H9 (cell line): ENCODE measurements around the gene LMOD3. TPM values are rescaled to one million over a fixed set of nuclear protein-coding genes. Genes with fewer than 3 reads are reported as not detected.

Source experiments
- DNase-seq: peaks from one replicate; pipeline ENCODE4 v3.0.0-alpha.2; 2017
- H2AFZ ChIP-seq: one replicate; pipeline ENCODE4 v1.6.1; 2013; ENCODE audit warnings: mild to moderate bottlenecking, low read length, control low read depth, moderate library complexity
- H2AK5ac ChIP-seq: 2 replicates; pipeline ENCODE4 v1.6.1; 2013; ENCODE audit warnings: low read length, control low read depth, mixed read lengths; ENCODE audit not compliant: insufficient read length
- H2BK120ac ChIP-seq: one replicate; pipeline ENCODE4 v1.6.1; 2013; ENCODE audit warnings: low read depth, mild to moderate bottlenecking, low read length, control low read depth, inconsistent platforms; ENCODE audit not compliant: poor library complexity, severe bottlenecking
- H2BK12ac ChIP-seq: 2 replicates; pipeline ENCODE4 v1.6.1; 2013; ENCODE audit warnings: low read length, control low read depth, mixed read lengths, low read depth; ENCODE audit not compliant: insufficient read length
- H2BK15ac ChIP-seq: 2 replicates; pipeline ENCODE4 v1.6.1; 2013; ENCODE audit warnings: low read depth, low read length, control low read depth
- H2BK20ac ChIP-seq: one replicate; pipeline ENCODE4 v1.6.1; 2013; ENCODE audit warnings: low read depth, mild to moderate bottlenecking, low read length, control low read depth, inconsistent platforms; ENCODE audit not compliant: poor library complexity, severe bottlenecking
- H2BK5ac ChIP-seq: 2 replicates; pipeline ENCODE4 v1.6.1; 2013; ENCODE audit warnings: low read length, control low read depth, mixed read lengths; ENCODE audit not compliant: insufficient read length
- H3K14ac ChIP-seq: 2 replicates; pipeline ENCODE4 v1.6.1; 2013; ENCODE audit warnings: low read length, control low read depth; ENCODE audit not compliant: insufficient read depth
- H3K18ac ChIP-seq: 2 replicates; pipeline ENCODE4 v1.6.1; 2013; ENCODE audit warnings: low read depth, mild to moderate bottlenecking, mixed read lengths, low read length, control low read depth; ENCODE audit not compliant: insufficient read length
- H3K23ac ChIP-seq: 2 replicates; pipeline ENCODE4 v1.6.1; 2013; ENCODE audit warnings: low read length, control low read depth, mixed read lengths, low read depth; ENCODE audit not compliant: insufficient read length
- H3K23me2 ChIP-seq: 2 replicates; pipeline ENCODE4 v1.6.1; 2013; ENCODE audit warnings: low read depth, mild to moderate bottlenecking, mixed read lengths, low read length, control low read depth; ENCODE audit not compliant: insufficient read length, poor library complexity, severe bottlenecking
- H3K27ac ChIP-seq: 2 replicates; pipeline ENCODE4 v1.5.1; 2013; ENCODE audit warnings: low read length, control low read depth, mixed read lengths, low read depth; ENCODE audit not compliant: insufficient read length
- H3K27me3 ChIP-seq: 2 replicates; pipeline ENCODE4 v1.6.1; 2013; ENCODE audit warnings: low read length, control low read depth, inconsistent platforms; ENCODE audit not compliant: insufficient read depth
- H3K4ac ChIP-seq: 2 replicates; pipeline ENCODE4 v1.6.1; 2013; ENCODE audit warnings: low read depth, mild to moderate bottlenecking, control low read depth, inconsistent platforms, low read length, moderate library complexity
- H3K4me1 ChIP-seq: 2 replicates; pipeline ENCODE4 v1.6.1; 2013; ENCODE audit warnings: low read length, control low read depth, inconsistent platforms; ENCODE audit not compliant: insufficient read depth
- H3K4me2 ChIP-seq: 2 replicates; pipeline ENCODE4 v1.6.1; 2013; ENCODE audit warnings: low read length, control low read depth, mixed read lengths; ENCODE audit not compliant: insufficient read length, insufficient read depth
- H3K56ac ChIP-seq: 2 replicates; pipeline ENCODE4 v1.6.1; 2013; ENCODE audit warnings: low read depth, mild to moderate bottlenecking, mixed read lengths, low read length, control low read depth; ENCODE audit not compliant: insufficient read length
- H3K79me1 ChIP-seq: 2 replicates; pipeline ENCODE4 v1.6.1; 2013; ENCODE audit warnings: low read depth, mild to moderate bottlenecking, moderate library complexity, low read length, control low read depth, inconsistent platforms; ENCODE audit not compliant: insufficient read depth, poor library complexity, severe bottlenecking
- H3K79me2 ChIP-seq: 2 replicates; pipeline ENCODE4 v1.6.1; 2013; ENCODE audit warnings: low read length, control low read depth, inconsistent platforms; ENCODE audit not compliant: insufficient read depth
- H3K9ac ChIP-seq: 2 replicates; pipeline ENCODE4 v1.6.1; 2013; ENCODE audit warnings: low read length, control low read depth, mixed read lengths; ENCODE audit not compliant: insufficient read length; ENCODE audit errors: extremely low read depth
- H3K9me3 ChIP-seq: one replicate; pipeline ENCODE4 v1.6.1; 2013; ENCODE audit warnings: low read depth, low read length, inconsistent platforms; ENCODE audit not compliant: control insufficient read depth
- H3T11ph ChIP-seq: one replicate; pipeline ENCODE4 v1.6.1; 2013; ENCODE audit warnings: mild to moderate bottlenecking, low read length, control low read depth, inconsistent platforms
- H4K20me1 ChIP-seq: one replicate; pipeline ENCODE4 v1.6.1; 2013; ENCODE audit not compliant: control insufficient read depth, insufficient read length, insufficient read depth
- H4K5ac ChIP-seq: 2 replicates; pipeline ENCODE4 v1.6.1; 2013; ENCODE audit warnings: low read depth, mild to moderate bottlenecking, mixed read lengths, low read length, control low read depth; ENCODE audit not compliant: insufficient read length
- H4K8ac ChIP-seq: replicated peaks from 2 replicates; pipeline ENCODE4 v1.6.1; 2013; ENCODE audit warnings: low read length, control low read depth, mixed read lengths, low read depth; ENCODE audit not compliant: insufficient read length
- H4K91ac ChIP-seq: 2 replicates; pipeline ENCODE4 v1.6.1; 2013; ENCODE audit warnings: low read depth, mild to moderate bottlenecking, moderate library complexity, mixed read lengths, low read length, control low read depth; ENCODE audit not compliant: insufficient read length
- H3K27ac Mint-ChIP-seq, 3 experiments: 2 replicates in 2 of 3; 3 replicates in 1 of 3; pipeline ENCODE4 v1.8.0; 2020 to 2021; ENCODE audit warnings: mixed read lengths in 3 of 3, mild to moderate bottlenecking in 1 of 3, moderate library complexity in 1 of 3
- H3K27me3 Mint-ChIP-seq: 2 replicates; pipeline ENCODE4 v1.8.0; 2021; ENCODE audit warnings: low read depth, mild to moderate bottlenecking, moderate library complexity, mixed read lengths
- H3K36me3 Mint-ChIP-seq, 3 experiments: 2 replicates in 2 of 3; 3 replicates in 1 of 3; pipeline ENCODE4 v1.8.0; 2020 to 2021; ENCODE audit warnings: low read depth in 3 of 3, mixed read lengths in 3 of 3; ENCODE audit not compliant: insufficient read depth in 1 of 3
- H3K4me1 Mint-ChIP-seq, 2 experiments: 2 replicates each; pipeline ENCODE4 v1.8.0; 2020; ENCODE audit warnings: mixed read lengths in 2 of 2
- H3K4me3 Mint-ChIP-seq, 2 experiments: 2 replicates in 1 of 2; 3 replicates in 1 of 2; pipeline ENCODE4 v1.8.0; 2020 to 2021; ENCODE audit warnings: mild to moderate bottlenecking in 2 of 2, mixed read lengths in 2 of 2, moderate library complexity in 1 of 2
- H3K9me3 Mint-ChIP-seq, 2 experiments: 2 replicates in 1 of 2; 3 replicates in 1 of 2; pipeline ENCODE4 v1.8.0; 2020; ENCODE audit warnings: mild to moderate bottlenecking in 2 of 2, mixed read lengths in 2 of 2, moderate library complexity in 1 of 2
- WGBS: extraction: QIAGEN DNeasy Blood & Tissue Kit; methylation state at CpG from one replicate; pipeline ENCODE4 v1.1.7; 2013; ENCODE audit warnings: missing lambda C conversion rate, low lambda C conversion rate, mixed read lengths; ENCODE audit not compliant: insufficient read length; ENCODE audit errors: extremely low coverage; 5-methylcytosine and 5-hydroxymethylcytosine counted together
- total RNA-seq: library from RNA; stranded (reverse); gene quantifications from 2 replicates; pipeline ENCODE4 v1.2.1, GENCODE V29; 2021
- TF ChIP-seq, protein P1 (sequence below): fragments of 200-600 bp; sonication (generic); conservative IDR thresholded peaks from 3 replicates; pipeline ENCODE4 v1.8.0; 2021; ENCODE audit warnings: antibody characterized with exemption, mild to moderate bottlenecking

Gene LMOD3
- total RNA-seq, 1 experiment from 2014 or later = not detected

- no peaks in the 10 kb centered on the region for H3K27me3 Mint-ChIP-seq
- no peak overlapping the region for H3K27ac Mint-ChIP-seq
- H3K4me1 Mint-ChIP-seq = peaks cover 6 to 7% of the 10 kb centered on the region in 2 experiments
Measured at GRCh38 chr3:69113536-69113935, 8.9 kb downstream of the LMOD3 start.

More at GRCh38 chr3:69113536-69113935, 8.9 kb downstream of the LMOD3 start:
- Histone ChIP-seq H3K14ac (no peak overlapping the region), H3K27me3 (no peaks in the 10 kb centered on the region), H3K4ac (no peak overlapping the region), H2AFZ (no peak overlapping the region), H3T11ph (no peak overlapping the region), H2BK20ac (no peak overlapping the region), H3K79me1 (no peaks in the 10 kb centered on the region), H3K79me2 (no peaks in the 10 kb centered on the region), H4K91ac (no peak overlapping the region), H2BK12ac (no peak overlapping the region), H2BK5ac (no peak overlapping the region), H4K5ac (no peak overlapping the region), H3K27ac (no peak overlapping the region), H2BK120ac (no peak overlapping the region), H3K4me2 (no peak overlapping the region), H3K23ac (no peak overlapping the region), H2BK15ac (no peak overlapping the region), H3K9me3 (no peaks in the 10 kb centered on the region), H3K4me1 (peaks cover 4% of the 10 kb centered on the region), H3K56ac (no peak overlapping the region), H3K23me2 (no peaks in the 10 kb centered on the region), H2AK5ac (no peak overlapping the region), H4K8ac (no peak overlapping the region), H3K9ac (no peak overlapping the region), H3K18ac (no peak overlapping the region), H4K20me1 (no peaks in the 10 kb centered on the region)
- no peak for DNase-seq
- Mint-ChIP-seq H3K4me3 (no peak overlapping the region), H3K36me3 (no peaks in the 10 kb centered on the region), H3K9me3 (no peaks in the 10 kb centered on the region)
- TF ChIP-seq, protein P1, sequence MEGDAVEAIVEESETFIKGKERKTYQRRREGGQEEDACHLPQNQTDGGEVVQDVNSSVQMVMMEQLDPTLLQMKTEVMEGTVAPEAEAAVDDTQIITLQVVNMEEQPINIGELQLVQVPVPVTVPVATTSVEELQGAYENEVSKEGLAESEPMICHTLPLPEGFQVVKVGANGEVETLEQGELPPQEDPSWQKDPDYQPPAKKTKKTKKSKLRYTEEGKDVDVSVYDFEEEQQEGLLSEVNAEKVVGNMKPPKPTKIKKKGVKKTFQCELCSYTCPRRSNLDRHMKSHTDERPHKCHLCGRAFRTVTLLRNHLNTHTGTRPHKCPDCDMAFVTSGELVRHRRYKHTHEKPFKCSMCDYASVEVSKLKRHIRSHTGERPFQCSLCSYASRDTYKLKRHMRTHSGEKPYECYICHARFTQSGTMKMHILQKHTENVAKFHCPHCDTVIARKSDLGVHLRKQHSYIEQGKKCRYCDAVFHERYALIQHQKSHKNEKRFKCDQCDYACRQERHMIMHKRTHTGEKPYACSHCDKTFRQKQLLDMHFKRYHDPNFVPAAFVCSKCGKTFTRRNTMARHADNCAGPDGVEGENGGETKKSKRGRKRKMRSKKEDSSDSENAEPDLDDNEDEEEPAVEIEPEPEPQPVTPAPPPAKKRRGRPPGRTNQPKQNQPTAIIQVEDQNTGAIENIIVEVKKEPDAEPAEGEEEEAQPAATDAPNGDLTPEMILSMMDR = no peak
- no CpG with 5 or more reads among the region's 3 CpGs for WGBS
